OCI-LY7 (cell line): ENCODE measurements around the gene NPR1. TPM values are rescaled to one million over a fixed set of nuclear protein-coding genes. Genes with fewer than 3 reads are reported as not detected.
A peak's percentile ranks its signal among the peaks of the same experiment; 100 is the strongest.
"Not testable (repeated sequence)": the region's sequence is repeated elsewhere in the genome, so short reads cannot be mapped to it uniquely, and the experiment has no call there.

Source experiments
- BruUV-seq: library from RNA; stranded (reverse); fragments of 400-500 nt; replicated peaks from 2 replicates; lab custom pipeline; 2021; lab: Mats Ljungman, UMichigan
- CTCF ChIA-PET: fragments of 300-600 bp; sonication (Branson Sonifier 250); formaldehyde crosslinking; loops from one replicate; lab custom pipeline; 2022; ENCODE audit warnings: antibody characterized with exemption; ENCODE audit not compliant: unreplicated experiment; lab: Charles Lee
- POLR2A ChIA-PET: fragments of 300-600 bp; sonication (Branson Sonifier 250); formaldehyde crosslinking; loops from one replicate; lab custom pipeline; 2022; ENCODE audit warnings: antibody characterized with exemption; lab: Charles Lee
- DNase-seq: peaks from one replicate; pipeline ENCODE4 v3.0.0-alpha.2; 2015; ENCODE audit warnings: low spot score
- H2AFZ ChIP-seq: fragments of 200-600 bp; sonication (generic), shearing (Covaris generic); 2 replicates; pipeline ENCODE4 v1.6.1; 2014; ENCODE audit warnings: mild to moderate bottlenecking, antibody characterized with exemption, low read length, moderate library complexity
- H3K27ac ChIP-seq: fragments of 200-600 bp; sonication (generic); 2 replicates; pipeline ENCODE4 v1.5.1; 2014; ENCODE audit warnings: mixed run types, low read depth, mild to moderate bottlenecking, moderate library complexity, low read length, inconsistent platforms; ENCODE audit not compliant: poor library complexity, severe bottlenecking
- H3K36me3 ChIP-seq: fragments of 200-600 bp; sonication (generic); 2 replicates; pipeline ENCODE4 v1.6.1; 2014; ENCODE audit warnings: mild to moderate bottlenecking, antibody characterized with exemption, low read length, moderate library complexity, mixed read lengths; ENCODE audit not compliant: insufficient read depth
- H3K4me1 ChIP-seq: fragments of 200-600 bp; sonication (generic); 2 replicates; pipeline ENCODE4 v1.5.1; 2014; ENCODE audit warnings: mild to moderate bottlenecking, low read length; ENCODE audit not compliant: insufficient read depth, poor library complexity, severe bottlenecking
- H3K4me2 ChIP-seq: fragments of 200-600 bp; sonication (generic); 2 replicates; pipeline ENCODE4 v1.6.1; 2014; ENCODE audit warnings: mild to moderate bottlenecking, low read length
- H3K4me3 ChIP-seq: fragments of 200-600 bp; sonication (generic); 2 replicates; pipeline ENCODE4 v1.5.1; 2014; ENCODE audit warnings: mild to moderate bottlenecking, low read depth, low read length; ENCODE audit not compliant: poor library complexity, severe bottlenecking
- H3K79me2 ChIP-seq: fragments of 200-600 bp; sonication (generic); 2 replicates; pipeline ENCODE4 v1.6.1; 2016; ENCODE audit warnings: low read depth, mild to moderate bottlenecking, low read length, moderate library complexity, mixed read lengths; ENCODE audit not compliant: insufficient read depth
- H3K9me2 ChIP-seq: fragments of 200-600 bp; sonication (generic); 2 replicates; pipeline ENCODE4 v1.6.1; 2016; ENCODE audit warnings: mild to moderate bottlenecking, low read length, mixed read lengths; ENCODE audit not compliant: insufficient read depth
- H3K9me3 ChIP-seq: fragments of 200-600 bp; sonication (generic); 2 replicates; pipeline ENCODE4 v1.6.1; 2014; ENCODE audit warnings: mild to moderate bottlenecking, mixed run types, low read length, mixed read lengths
- H4K20me1 ChIP-seq: fragments of 200-600 bp; sonication (generic); 2 replicates; pipeline ENCODE4 v1.6.1; 2014; ENCODE audit warnings: mild to moderate bottlenecking, antibody characterized with exemption, low read length, moderate library complexity, mixed read lengths; ENCODE audit not compliant: insufficient read depth
- CTCF ChIP-seq: fragments of 200-600 bp; sonication (generic); conservative IDR thresholded peaks from 2 replicates; pipeline ENCODE4 v1.5.1; 2014; ENCODE audit warnings: mild to moderate bottlenecking, antibody characterized with exemption, low read length, moderate library complexity, mixed read lengths
- EZH2phosphoT487 ChIP-seq: fragments of 200-600 bp; sonication (generic); IDR thresholded peaks from 2 replicates; pipeline ENCODE4 v1.6.1; 2018; ENCODE audit warnings: low read depth, borderline replicate concordance, mild to moderate bottlenecking, mixed run types, antibody characterized with exemption, low read length, moderate library complexity, mixed read lengths
- intact Hi-C: fragments of 100-400 bp; cut with micrococcal nuclease; formaldehyde crosslinking; loops from one replicate; pipeline ENCODE4 v1.10.0; 2022; ENCODE audit not compliant: unreplicated experiment
- total RNA-seq, 2 experiments: library from RNA; depleted of rRNA in 1 of 2; stranded (reverse); fragments of >200 nt in 1 of 2; shearing (Covaris generic) in 1 of 2; gene quantifications; 2 replicates each; pipeline ENCODE4 v1.2.3, GENCODE V29; 2014 to 2022

NPR1 gene
- total RNA-seq, 2 experiments from 2014 or later = not detected

- Histone ChIP-seq H4K20me1 (peaks cover 6% of the 10 kb centered on the region; the same call in 1 of the 2 replicates), H3K9me3 (no peaks in the 10 kb centered on the region), H3K79me2 (peaks cover 18% of the 10 kb centered on the region), H3K9me2 (no peaks in the 10 kb centered on the region), H3K4me1 (peaks cover 18% of the 10 kb centered on the region), H3K27ac (no peak overlapping the region), H3K4me3 (no peak overlapping the region), H2AFZ (no peak overlapping the region), H3K36me3 (peaks cover 74% of the 10 kb centered on the region), H3K4me2 (no peak overlapping the region)
- TSS peak; percentile 81 for BruUV-seq
- intact Hi-C loops = no loop called here
- no peak for DNase-seq
- TF ChIP-seq EZH2phosphoT487 = no peak
- no peak for TF ChIP-seq CTCF
- ChIA-PET POLR2A (interaction anchor here (2.7 kb wide), 1 partner anchor 28 kb away, joined by 7 read pairs; the partner anchor contains the start of gene CHTOP), CTCF (no interaction called here)
Measured at GRCh38 chr1:153662269-153662668, 16.2 kb upstream of the NPR1 start.

- Histone ChIP-seq H3K9me3 (no peaks in the 10 kb centered on the region), H3K4me1 (peaks cover 18% of the 10 kb centered on the region), H2AFZ (no peak overlapping the region), H3K27ac (no peak overlapping the region), H3K4me3 (no peak overlapping the region), H3K9me2 (no peaks in the 10 kb centered on the region), H3K36me3 (peaks cover 83% of the 10 kb centered on the region), H3K79me2 (peaks cover 28% of the 10 kb centered on the region), H4K20me1 (peaks cover 8% of the 10 kb centered on the region; the same call in 1 of the 2 replicates), H3K4me2 (no peak overlapping the region)
- ChIA-PET POLR2A (interaction anchor here (2.7 kb wide), 1 partner anchor 29 kb away, joined by 7 read pairs; the partner anchor contains the start of gene CHTOP), CTCF (no interaction called here)
- intact Hi-C loops = no loop called here
- TF ChIP-seq CTCF (no peak), EZH2phosphoT487 (no peak)
- no peak for DNase-seq
- BruUV-seq = no TSS peak
Measured at GRCh38 chr1:153663211-153663610, 15.3 kb upstream of the NPR1 start.

GRCh38 chr1:153667439-153667838 lies 11.0 kb upstream of the NPR1 start:
- H3K36me3 ChIP-seq = peaks cover 83% of the 10 kb centered on the region
- H3K4me3 ChIP-seq = no peak overlapping the region
- ChIA-PET POLR2A (interaction anchor here (0.6 to 0.8 kb wide), 2 partner anchors 10 to 323 kb away, joined by 3 read pairs; partner anchors contain the start of gene RPS27), CTCF (no interaction called here)
- H3K9me2 ChIP-seq = no peaks in the 10 kb centered on the region
- TF ChIP-seq CTCF = no peak
- TF ChIP-seq EZH2phosphoT487 = no peak
- DNase-seq = no peak
- BruUV-seq = no TSS peak
- peaks cover 28% of the 10 kb centered on the region for H3K4me1 ChIP-seq
- peaks cover 42% of the 10 kb centered on the region for H3K79me2 ChIP-seq
- no peak overlapping the region for H3K27ac ChIP-seq
- no peaks in the 10 kb centered on the region for H3K9me3 ChIP-seq
- no peak overlapping the region for H2AFZ ChIP-seq
- H3K4me2 ChIP-seq = no peak overlapping the region
- intact Hi-C loops = no loop called here
- H4K20me1 ChIP-seq = peaks cover 4% of the 10 kb centered on the region; the same call in 1 of the 2 replicates

GRCh38 chr1:153668672-153669071 lies 9.8 kb upstream of the NPR1 start:
- H3K9me3 ChIP-seq, CTCF ChIA-PET, H2AFZ ChIP-seq, H3K27ac ChIP-seq, H3K9me2 ChIP-seq, BruUV-seq, intact Hi-C loops, DNase-seq, H4K20me1 ChIP-seq: not testable (repeated sequence)
- Histone ChIP-seq H3K4me2 (peak overlapping the region; percentile 77), H3K4me1 (peaks cover 28% of the 10 kb centered on the region), H3K79me2 (peaks cover 42% of the 10 kb centered on the region), H3K4me3 (peak overlapping the region; percentile 97), H3K36me3 (peaks cover 70% of the 10 kb centered on the region)
- POLR2A ChIA-PET = interaction anchor here (0.7 to 1.0 kb wide), 2 partner anchors 9 to 44 kb away, joined by 3 to 4 read pairs; no protein-coding TSS in a partner anchor
